Measurements from ENCODE around the gene RPUSD2. TPM values are rescaled to one million over a fixed set of nuclear protein-coding genes. Genes with fewer than 3 reads are reported as not detected.
A peak's percentile ranks its signal among the peaks of the same experiment; 100 is the strongest.

Gene RPUSD2
- total and polyA plus RNA-seq, 2 experiments from 2014 or later, result 22.0 to 25.5 TPM

- Histone ChIP-seq H2AFZ (peak overlapping the region; percentile 38; the same call in 1 of the 2 replicates), H3K4me1 (ENCODE audit: insufficient read depth) (no peaks in the 10 kb centered on the region), H3K4me3 (no peak overlapping the region), H3K27ac (ENCODE audit: low read depth) (no peak overlapping the region), H3K27me3 (ENCODE audit: insufficient read depth) (no peaks in the 10 kb centered on the region), H3K36me3 (ENCODE audit: insufficient read depth) (no peaks in the 10 kb centered on the region), H3K79me2 (replicated peaks; ENCODE audit: insufficient read depth) (no peaks in the 10 kb centered on the region), H4K20me1 (replicated peaks; ENCODE audit: insufficient read depth) (no peaks in the 10 kb centered on the region), H3K4me2 (no peak overlapping the region), H3K9me2 (ENCODE audit: insufficient read depth) (no peaks in the 10 kb centered on the region), H3F3A (replicated peaks; ENCODE audit: low read depth) (no peaks in the 10 kb centered on the region)
- no peak for TF ChIP-seq STAT1 (IDR thresholded peaks at IDR 0.05; ENCODE audit: unreplicated experiment)
- no peak for TF ChIP-seq REST (IDR thresholded peaks at IDR 0.05; ENCODE audit: unreplicated experiment)
- no peak for TF ChIP-seq ZNF114 (CRISPR knock-in tag; IDR thresholded peaks at IDR 0.05)
- no peak for TF ChIP-seq NANOG (IDR thresholded peaks at IDR 0.05; ENCODE audit: borderline replicate concordance)
- no peak for TF ChIP-seq POLR2AphosphoS5 (IDR thresholded peaks at IDR 0.05; ENCODE audit: low read depth)
- no peak for TF ChIP-seq ZNF331 (CRISPR knock-in tag; IDR thresholded peaks at IDR 0.05; ENCODE audit: low read depth)
- TF ChIP-seq EZH2 (IDR thresholded peaks at IDR 0.05; ENCODE audit: low read depth, unreplicated experiment), result no peak
- no peak for TF ChIP-seq JUNB (IDR thresholded peaks at IDR 0.05; ENCODE audit: unreplicated experiment)
- TF ChIP-seq EZH2phosphoT487 (IDR thresholded peaks at IDR 0.05; ENCODE audit: unreplicated experiment), result no peak
- TF ChIP-seq CREB1 (CRISPR knock-in tag; IDR thresholded peaks at IDR 0.05; ENCODE audit: low read depth), result no peak
- TF ChIP-seq CTCF (conservative IDR thresholded peaks at IDR 0.05; ENCODE audit: low read depth in 2 of 2), result no peak
- DNase-seq (ENCODE audit: low spot score) (no peak), ATAC-seq (no peak)
- Mint-ChIP-seq H3K4me1 (peaks cover 2% of the 10 kb centered on the region; the same call in 2 of the 3 replicates), H3K27me3 (ENCODE audit: insufficient read depth, low read depth, poor library complexity) (no peaks in the 10 kb centered on the region), H3K36me3 (ENCODE audit: low read depth) (no peaks in the 10 kb centered on the region), H3K4me3 (no peak overlapping the region), H3K27ac (no peak overlapping the region), H3K9me3 (no peaks in the 10 kb centered on the region)
Observed at GRCh38 chr15:40584191-40584590, 15.1 kb downstream of the RPUSD2 start.

GRCh38 chr15:40590667-40591050, 21.6 kb downstream of the RPUSD2 start:
- H3K79me2 ChIP-seq (replicated peaks; ENCODE audit: insufficient read depth), result peaks cover 7% of the 10 kb centered on the region

More at GRCh38 chr15:40590667-40591050, 21.6 kb downstream of the RPUSD2 start:
- Mint-ChIP-seq H3K36me3 (ENCODE audit: low read depth) (peaks cover 3% of the 10 kb centered on the region; the same call in 1 of the 3 replicates), H3K4me1 (peaks cover 23% of the 10 kb centered on the region), H3K27ac (no peak overlapping the region; the same call in 1 of the 2 replicates), H3K27me3 (ENCODE audit: insufficient read depth, low read depth, poor library complexity) (peaks cover 16% of the 10 kb centered on the region), H3K9me3 (peaks cover 5% of the 10 kb centered on the region), H3K4me3 (peak overlapping the region; percentile 25; the same call in 1 of the 3 replicates)
- H3K4me3 ChIP-seq, result peak overlapping the region; percentile 50
- H3K4me1 ChIP-seq (ENCODE audit: insufficient read depth), result peaks cover 17% of the 10 kb centered on the region
- peak overlapping the region; percentile 79; the same call in 1 of the 2 replicates for H3K4me2 ChIP-seq
- no peaks in the 10 kb centered on the region for H4K20me1 ChIP-seq (replicated peaks; ENCODE audit: insufficient read depth)
- no peaks in the 10 kb centered on the region for H3K27me3 ChIP-seq (ENCODE audit: insufficient read depth)
- no peaks in the 10 kb centered on the region for H3K9me2 ChIP-seq (ENCODE audit: insufficient read depth)
- DNase-seq (ENCODE audit: low spot score), result no peak
- peaks cover 7% of the 10 kb centered on the region; the same call in 1 of the 2 replicates for H3F3A ChIP-seq (replicated peaks; ENCODE audit: low read depth)
- ATAC-seq, result no peak
- TF ChIP-seq STAT1 (IDR thresholded peaks at IDR 0.05; ENCODE audit: unreplicated experiment) (no peak), REST (IDR thresholded peaks at IDR 0.05; ENCODE audit: unreplicated experiment) (no peak), EZH2 (IDR thresholded peaks at IDR 0.05; ENCODE audit: low read depth, unreplicated experiment) (no peak), NANOG (IDR thresholded peaks at IDR 0.05; ENCODE audit: borderline replicate concordance) (no peak), CTCF (conservative IDR thresholded peaks at IDR 0.05; ENCODE audit: low read depth in 2 of 2) (no peak), ZNF114 (CRISPR knock-in tag; IDR thresholded peaks at IDR 0.05) (no peak), POLR2AphosphoS5 (IDR thresholded peaks at IDR 0.05; ENCODE audit: low read depth) (no peak), EZH2phosphoT487 (IDR thresholded peaks at IDR 0.05; ENCODE audit: unreplicated experiment) (no peak)
- peak overlapping the region; percentile 98 for H2AFZ ChIP-seq
- H3K27ac ChIP-seq (ENCODE audit: low read depth), result no peak overlapping the region
- no peaks in the 10 kb centered on the region for H3K36me3 ChIP-seq (ENCODE audit: insufficient read depth)
